ENCODE results near the gene SH2D4B.

- TF ChIP-seq POLR2AphosphoS5 (IDR thresholded peaks at IDR 0.05) = peak in 1 of 3 donors; percentile 32
- TF ChIP-seq POLR2A (IDR thresholded peaks at IDR 0.05) = no peak
- TF ChIP-seq CTCF (IDR thresholded peaks at IDR 0.05) = no peak
- no peak for TF ChIP-seq EP300 (IDR thresholded peaks at IDR 0.05)
These were observed 14.5 kb downstream of the SH2D4B start for GRCh38 chr10:80552151-80552646.
